Fibroblast of mammary gland (primary cell): Measurements from ENCODE around the gene FAM131B.
A peak's percentile ranks its signal among the peaks of the same experiment; 100 is the strongest.

Experiments used
- DNase-seq: peaks from one replicate; pipeline ENCODE4 v3.0.0-alpha.2; 2010; ENCODE audit warnings: low read depth
- H3K4me3 ChIP-seq: 2 replicates; pipeline ENCODE4 v1.5.1; 2011; ENCODE audit warnings: low read depth, mild to moderate bottlenecking, low read length, moderate library complexity; ENCODE audit not compliant: control insufficient read depth
- TF ChIP-seq, protein P1 (sequence below): conservative IDR thresholded peaks from 2 replicates; pipeline ENCODE4 v1.5.1; 2011; ENCODE audit warnings: low read depth, low read length, inconsistent platforms; ENCODE audit not compliant: control insufficient read depth, insufficient read depth

The FAM131B gene

DNA sequence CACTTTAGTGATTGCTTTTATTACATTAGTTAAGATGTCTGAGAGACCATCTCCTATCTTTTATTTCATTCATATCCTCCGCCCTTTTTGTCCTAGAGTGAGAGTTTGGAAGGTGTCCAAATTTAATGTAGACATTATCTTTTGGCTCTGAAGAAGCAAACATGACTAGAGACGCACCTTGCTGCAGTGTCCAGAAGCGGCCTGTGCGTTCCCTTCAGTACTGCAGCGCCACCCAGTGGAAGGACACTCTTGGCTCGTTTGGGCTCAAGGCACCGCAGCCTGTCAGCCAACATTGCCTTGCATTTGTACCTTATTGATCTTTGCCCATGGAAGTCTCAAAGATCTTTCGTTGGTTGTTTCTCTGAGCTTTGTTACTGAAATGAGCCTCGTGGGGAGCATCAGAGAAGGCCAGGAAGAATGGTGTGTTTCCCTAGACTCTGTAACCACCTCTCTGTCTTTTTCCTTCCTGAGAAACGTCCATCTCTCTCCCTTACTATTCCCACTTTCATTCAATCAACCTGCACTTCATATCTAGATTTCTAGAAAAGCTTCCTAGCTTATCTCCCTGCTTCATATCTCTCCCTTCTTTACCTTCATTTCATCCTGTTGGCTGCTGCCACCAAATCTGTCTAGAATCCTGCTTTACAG, 57.0 kb downstream of the FAM131B start:
- H3K4me3 ChIP-seq = no peak overlapping the region
- DNase-seq = peak; percentile 57
- TF ChIP-seq, protein P1, sequence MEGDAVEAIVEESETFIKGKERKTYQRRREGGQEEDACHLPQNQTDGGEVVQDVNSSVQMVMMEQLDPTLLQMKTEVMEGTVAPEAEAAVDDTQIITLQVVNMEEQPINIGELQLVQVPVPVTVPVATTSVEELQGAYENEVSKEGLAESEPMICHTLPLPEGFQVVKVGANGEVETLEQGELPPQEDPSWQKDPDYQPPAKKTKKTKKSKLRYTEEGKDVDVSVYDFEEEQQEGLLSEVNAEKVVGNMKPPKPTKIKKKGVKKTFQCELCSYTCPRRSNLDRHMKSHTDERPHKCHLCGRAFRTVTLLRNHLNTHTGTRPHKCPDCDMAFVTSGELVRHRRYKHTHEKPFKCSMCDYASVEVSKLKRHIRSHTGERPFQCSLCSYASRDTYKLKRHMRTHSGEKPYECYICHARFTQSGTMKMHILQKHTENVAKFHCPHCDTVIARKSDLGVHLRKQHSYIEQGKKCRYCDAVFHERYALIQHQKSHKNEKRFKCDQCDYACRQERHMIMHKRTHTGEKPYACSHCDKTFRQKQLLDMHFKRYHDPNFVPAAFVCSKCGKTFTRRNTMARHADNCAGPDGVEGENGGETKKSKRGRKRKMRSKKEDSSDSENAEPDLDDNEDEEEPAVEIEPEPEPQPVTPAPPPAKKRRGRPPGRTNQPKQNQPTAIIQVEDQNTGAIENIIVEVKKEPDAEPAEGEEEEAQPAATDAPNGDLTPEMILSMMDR = peak; percentile 75

- DNase-seq = no peak
- H3K4me3 ChIP-seq = no peak overlapping the region
- TF ChIP-seq, protein P1 = no peak
These were observed 57.6 kb downstream of the FAM131B start for GRCh38 chr7:143304938-143305337.

- TF ChIP-seq, protein P1 = no peak
- no peak overlapping the region for H3K4me3 ChIP-seq
- no peak for DNase-seq
These were observed 58.8 kb downstream of the FAM131B start for GRCh38 chr7:143303733-143304132.
